Activated CD8-positive, alpha-beta T cell treated with anti-CD3 and anti-CD28 coated beads for 36 hours (primary cell): ENCODE data around the gene LIPK. TPM values are rescaled to one million over a fixed set of nuclear protein-coding genes. Genes with fewer than 3 reads are reported as not detected.
A peak's percentile ranks its signal among the peaks of the same experiment; 100 is the strongest.
"Not testable (repeated sequence)": the region's sequence is repeated elsewhere in the genome, so short reads cannot be mapped to it uniquely, and the experiment has no call there.

Source experiments
- ATAC-seq: fragments of 200-7000 bp; cut with Tn5 transposase; one replicate; pipeline ENCODE4 v1.10.0; 2021; ENCODE audit warnings: mild to moderate bottlenecking, moderate library complexity
- CTCF ChIA-PET: fragments of 350-600 bp; sonication (Branson Sonifier 250); formaldehyde crosslinking; loops from one replicate; lab custom pipeline; 2021; ENCODE audit warnings: antibody characterized with exemption; lab: Charles Lee
- POLR2A ChIA-PET: fragments of 350-600 bp; sonication (Branson Sonifier 250); formaldehyde crosslinking; loops from one replicate; lab custom pipeline; 2021; ENCODE audit warnings: antibody characterized with exemption; lab: Charles Lee
- DNase-seq: peaks from one replicate; pipeline ENCODE4 v3.0.0-alpha.2; 2020
- H3K27ac Mint-ChIP-seq: one replicate; pipeline ENCODE4 v1.8.0; 2021; ENCODE audit warnings: mild to moderate bottlenecking, mixed read lengths
- H3K27me3 Mint-ChIP-seq: one replicate; pipeline ENCODE4 v1.8.0; 2021; ENCODE audit warnings: mixed read lengths
- H3K36me3 Mint-ChIP-seq: one replicate; pipeline ENCODE4 v1.8.0; 2021; ENCODE audit warnings: low read depth, mixed read lengths
- H3K4me1 Mint-ChIP-seq: one replicate; pipeline ENCODE4 v1.8.0; 2021; ENCODE audit warnings: low read depth, mixed read lengths
- H3K4me3 Mint-ChIP-seq: one replicate; pipeline ENCODE4 v1.8.0; 2021; ENCODE audit warnings: mild to moderate bottlenecking, moderate library complexity, mixed read lengths
- H3K9me3 Mint-ChIP-seq: one replicate; pipeline ENCODE4 v1.8.0; 2021; ENCODE audit warnings: mixed read lengths
- CTCF ChIP-seq: fragments of 200-600 bp; IDR thresholded peaks from one replicate; pipeline ENCODE4 v1.8.0; 2022; ENCODE audit warnings: antibody characterized with exemption, mild to moderate bottlenecking
- intact Hi-C: fragments of 100-400 bp; cut with micrococcal nuclease; formaldehyde crosslinking; loops from one replicate; pipeline ENCODE4 v1.10.0; 2022
- total RNA-seq, 2 experiments: library from RNA; stranded (reverse); gene quantifications; one replicate each; pipeline ENCODE4 v1.2.3, GENCODE V29; 2021

LIPK gene
- total RNA-seq, 2 experiments from 2014 or later = not detected

- ChIA-PET CTCF (interaction anchor here (0.7 to 5.2 kb wide), 37 partner anchors 8 to 875 kb away, joined by 3 to 33 read pairs (median 4); partner anchors contain the start of gene LIPM), POLR2A (interaction anchor here (1.4 kb wide), 1 partner anchor 206 kb away, joined by 3 read pairs; no protein-coding TSS in a partner anchor)
- DNase-seq (peak; percentile 78), ATAC-seq (peak; percentile 81)
- H3K27me3 Mint-ChIP-seq = peaks cover 4% of the 10 kb centered on the region
- peak; percentile 61 for TF ChIP-seq CTCF
- H3K4me3 Mint-ChIP-seq = no peak overlapping the region
- H3K36me3 Mint-ChIP-seq = no peaks in the 10 kb centered on the region
- intact Hi-C loops = no loop called here
- peaks cover 4% of the 10 kb centered on the region for H3K4me1 Mint-ChIP-seq
- H3K27ac Mint-ChIP-seq = no peak overlapping the region
- H3K9me3 Mint-ChIP-seq = no peaks in the 10 kb centered on the region
Observed at GRCh38 chr10:88728107-88728763, 22.2 kb downstream of the LIPK start.

GRCh38 chr10:88730864-88731263 lies 24.8 kb downstream of the LIPK start:
- CTCF ChIA-PET = interaction anchor here (1.0 to 1.1 kb wide), 2 partner anchors 50 to 483 kb away, joined by 3 read pairs; no protein-coding TSS in a partner anchor
- peaks cover 3% of the 10 kb centered on the region for H3K4me1 Mint-ChIP-seq
- intact Hi-C loops = no loop called here

GRCh38 chr10:88731296-88731695 lies 25.2 kb downstream of the LIPK start:
- DNase-seq (peak; percentile 4), ATAC-seq (no peak)
- TF ChIP-seq CTCF = no peak
- intact Hi-C loops = no loop called here
- H3K9me3 Mint-ChIP-seq = no peaks in the 10 kb centered on the region
- H3K36me3 Mint-ChIP-seq = no peaks in the 10 kb centered on the region
- no peaks in the 10 kb centered on the region for H3K27me3 Mint-ChIP-seq
- H3K4me3 Mint-ChIP-seq = no peak overlapping the region
- ChIA-PET CTCF (interaction anchor here (1.0 to 1.1 kb wide), 2 partner anchors 49 to 483 kb away, joined by 3 read pairs; no protein-coding TSS in a partner anchor), POLR2A (no interaction called here)
- H3K4me1 Mint-ChIP-seq = no peaks in the 10 kb centered on the region
- H3K27ac Mint-ChIP-seq = no peak overlapping the region

More at GRCh38 chr10:88730864-88731263, 24.8 kb downstream of the LIPK start:
- Mint-ChIP-seq H3K27ac (no peak overlapping the region), H3K27me3 (no peaks in the 10 kb centered on the region), H3K36me3 (no peaks in the 10 kb centered on the region), H3K9me3 (no peaks in the 10 kb centered on the region), H3K4me3 (no peak overlapping the region)
- ATAC-seq (no peak), DNase-seq (no peak)
- no peak for TF ChIP-seq CTCF
- POLR2A ChIA-PET = no interaction called here

- Mint-ChIP-seq H3K4me1 (no peaks in the 10 kb centered on the region), H3K9me3 (no peaks in the 10 kb centered on the region), H3K36me3 (no peaks in the 10 kb centered on the region), H3K27me3 (peaks cover 3% of the 10 kb centered on the region), H3K4me3 (no peak overlapping the region), H3K27ac (no peak overlapping the region)
- TF ChIP-seq CTCF = no peak
- DNase-seq (no peak), ATAC-seq (no peak)
- CTCF ChIA-PET = no interaction called here
- intact Hi-C loops = no loop called here
- POLR2A ChIA-PET = interaction anchor here (1.0 kb wide), 1 partner anchor 76 kb away, joined by 3 read pairs; no protein-coding TSS in a partner anchor
Observed at GRCh38 chr10:88733215-88733614, 27.2 kb downstream of the LIPK start.

- ChIA-PET CTCF (interaction anchor here (1.5 to 1.7 kb wide), 2 partner anchors 7 to 75 kb away, joined by 3 to 4 read pairs; no protein-coding TSS in a partner anchor), POLR2A (interaction anchor here (0.6 kb wide), 1 partner anchor 132 kb away, joined by 3 read pairs; no protein-coding TSS in a partner anchor)
- Mint-ChIP-seq H3K27me3 (peaks cover 6% of the 10 kb centered on the region), H3K4me1 (no peaks in the 10 kb centered on the region), H3K36me3 (no peaks in the 10 kb centered on the region), H3K27ac (no peak overlapping the region), H3K9me3 (no peaks in the 10 kb centered on the region), H3K4me3 (no peak overlapping the region)
- no peak for TF ChIP-seq CTCF
- intact Hi-C loops = no loop called here
- no peak for DNase-seq
- ATAC-seq = no peak
Observed at GRCh38 chr10:88735661-88736060, 29.6 kb downstream of the LIPK start.

- intact Hi-C loops = not testable (repeated sequence)
Observed at GRCh38 chr10:88741921-88742320, 35.9 kb downstream of the LIPK start.

More at GRCh38 chr10:88741921-88742320, 35.9 kb downstream of the LIPK start:
- H3K4me1 Mint-ChIP-seq, H3K36me3 Mint-ChIP-seq, H3K9me3 Mint-ChIP-seq, ATAC-seq, H3K4me3 Mint-ChIP-seq, H3K27ac Mint-ChIP-seq, POLR2A ChIA-PET: not testable (repeated sequence)
- CTCF ChIA-PET = interaction anchor here (1.4 kb wide), 1 partner anchor 69 kb away, joined by 5 read pairs; no protein-coding TSS in a partner anchor
- H3K27me3 Mint-ChIP-seq = peaks cover 13% of the 10 kb centered on the region
- DNase-seq = peak; percentile 3
